Amniotic epithelial cell (primary cell): ENCODE data around the gene CMIP.
"Not testable (repeated sequence)": the region's sequence is repeated elsewhere in the genome, so short reads cannot be mapped to it uniquely, and the experiment has no call there.

Experiments
- DNase-seq: peaks from one replicate; pipeline ENCODE4 v3.0.0-alpha.2; 2010; ENCODE audit warnings: low read depth

CMIP gene

GRCh38 chr16:81686391-81687130 is 242.0 kb downstream of the CMIP start:
- DNase-seq, result peak; percentile 87

GRCh38 chr16:81687131-81687456 is 242.5 kb downstream of the CMIP start:
- no peak for DNase-seq

- no peak for DNase-seq
Observed at GRCh38 chr16:81688182-81688581, 243.6 kb downstream of the CMIP start.

- DNase-seq, result not testable (repeated sequence)
Observed at GRCh38 chr16:81688839-81689238, 244.2 kb downstream of the CMIP start.

- DNase-seq, result no peak
Observed at GRCh38 chr16:81692021-81692420, 247.4 kb downstream of the CMIP start.

GRCh38 chr16:81692571-81692970 is 248.0 kb downstream of the CMIP start:
- DNase-seq, result no peak

- DNase-seq, result peak; percentile 84
Observed at GRCh38 chr16:81693041-81693743, 248.6 kb downstream of the CMIP start.

- no peak for DNase-seq
Observed at GRCh38 chr16:81693744-81694303, 249.2 kb downstream of the CMIP start.

- DNase-seq, result no peak
Observed at GRCh38 chr16:81694494-81695280, 250.1 kb downstream of the CMIP start.

GRCh38 chr16:81695321-81696165 is 250.9 kb downstream of the CMIP start:
- no peak for DNase-seq

- DNase-seq, result no peak
Observed at GRCh38 chr16:81696166-81696960, 251.8 kb downstream of the CMIP start.

- peak; percentile 56 for DNase-seq
Observed at GRCh38 chr16:81696961-81697615, 252.5 kb downstream of the CMIP start.

- DNase-seq, result no peak
Observed at GRCh38 chr16:81697616-81698309, 253.2 kb downstream of the CMIP start.

GRCh38 chr16:81698310-81698641 is 253.7 kb downstream of the CMIP start:
- no peak for DNase-seq

- no peak for DNase-seq
Observed at GRCh38 chr16:81699596-81699995, 255.0 kb downstream of the CMIP start.

- no peak for DNase-seq
Observed at GRCh38 chr16:81700071-81700779, 255.6 kb downstream of the CMIP start.

- no peak for DNase-seq
Observed at GRCh38 chr16:81700780-81701165, 256.2 kb downstream of the CMIP start.

GRCh38 chr16:81701296-81701970 is 256.8 kb downstream of the CMIP start:
- no peak for DNase-seq

GRCh38 chr16:81702506-81702905 is 257.9 kb downstream of the CMIP start:
- DNase-seq, result no peak
